GM18511 (cell line): ENCODE measurements around the gene RWDD4.
"Not testable (repeated sequence)": the region's sequence is repeated elsewhere in the genome, so short reads cannot be mapped to it uniquely, and the experiment has no call there.

Experiments used
- ATAC-seq: cut with Tn5 transposase; IDR thresholded peaks from one replicate; pipeline ENCODE4 v1.9.1; 2021; ENCODE audit warnings: mild to moderate bottlenecking, moderate library complexity; ENCODE audit not compliant: unreplicated experiment

Gene RWDD4

GRCh38 chr4:183636503-183636902, 22.5 kb downstream of the RWDD4 start:
- no peak for ATAC-seq

DNA sequence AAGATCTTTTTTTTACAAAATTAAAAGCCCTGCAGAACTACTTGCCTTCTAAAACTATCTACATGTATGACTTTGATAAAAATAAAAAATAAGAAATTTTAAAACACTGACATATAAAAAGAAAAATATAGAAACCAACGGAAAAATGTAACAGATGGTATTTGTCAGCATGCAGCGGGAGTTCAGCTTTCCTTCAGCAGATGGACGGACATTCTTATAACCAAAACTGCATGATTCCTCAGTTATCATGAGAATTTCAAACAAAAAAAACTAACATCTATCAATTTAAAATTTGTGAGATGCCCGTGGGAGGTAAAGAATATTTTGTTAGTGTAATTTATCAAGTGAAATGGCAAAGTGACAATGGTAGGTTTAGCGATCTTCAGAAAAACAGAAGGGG, 23.2 kb downstream of the RWDD4 start:
- ATAC-seq, result no peak

GRCh38 chr4:183635321-183635720, 23.7 kb downstream of the RWDD4 start:
- no peak for ATAC-seq

GRCh38 chr4:183633476-183634400, 25.2 kb downstream of the RWDD4 start:
- no peak for ATAC-seq

DNA sequence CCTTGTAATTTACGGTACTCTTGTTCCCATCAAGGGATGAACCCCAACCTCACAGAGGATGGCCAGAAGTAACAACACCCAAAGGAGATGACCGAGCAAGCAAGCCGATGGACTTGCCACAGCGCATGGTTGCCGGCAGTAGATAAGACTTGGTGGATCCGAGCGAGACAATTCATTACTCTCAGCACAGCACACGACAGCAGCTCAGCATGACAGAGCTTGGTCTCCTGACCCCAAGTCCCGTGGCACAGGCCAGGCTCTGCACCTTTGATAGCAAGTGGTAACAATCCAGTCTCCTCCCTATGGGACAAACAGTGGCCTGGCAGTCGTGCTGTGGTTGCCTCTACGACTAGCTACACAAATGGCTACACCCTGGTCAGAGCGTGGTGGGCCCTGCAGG, 26.3 kb downstream of the RWDD4 start:
- no peak for ATAC-seq

DNA sequence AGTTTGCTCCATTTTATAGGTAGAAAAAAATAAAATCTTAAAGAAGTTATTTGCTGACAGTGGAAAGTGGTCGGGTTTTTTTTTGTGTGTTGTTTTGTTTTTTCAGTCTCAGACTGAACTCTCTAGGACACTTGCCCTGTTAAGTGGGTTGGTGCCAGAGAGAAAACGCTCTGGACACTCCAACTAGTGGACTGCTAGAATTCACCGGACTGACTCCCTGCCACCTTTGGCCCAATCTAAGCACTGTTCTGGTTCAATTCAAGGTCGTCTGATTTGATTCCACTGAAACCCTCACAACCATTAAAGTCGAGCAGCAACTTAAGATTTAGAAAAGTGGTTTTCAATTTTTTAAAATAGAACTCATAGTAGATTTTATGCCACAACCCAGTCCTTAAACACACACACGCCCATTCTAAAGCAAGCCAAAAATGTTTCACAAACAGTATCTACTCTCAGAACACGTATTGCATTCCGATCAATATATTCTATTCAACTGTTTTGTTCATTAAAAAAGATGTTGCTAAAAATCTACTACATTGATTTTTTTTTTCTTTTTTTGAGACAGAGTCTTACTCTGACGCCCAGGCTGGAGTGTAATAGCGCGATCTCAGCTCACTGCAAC, 27.3 kb downstream of the RWDD4 start:
- ATAC-seq, result no peak

DNA sequence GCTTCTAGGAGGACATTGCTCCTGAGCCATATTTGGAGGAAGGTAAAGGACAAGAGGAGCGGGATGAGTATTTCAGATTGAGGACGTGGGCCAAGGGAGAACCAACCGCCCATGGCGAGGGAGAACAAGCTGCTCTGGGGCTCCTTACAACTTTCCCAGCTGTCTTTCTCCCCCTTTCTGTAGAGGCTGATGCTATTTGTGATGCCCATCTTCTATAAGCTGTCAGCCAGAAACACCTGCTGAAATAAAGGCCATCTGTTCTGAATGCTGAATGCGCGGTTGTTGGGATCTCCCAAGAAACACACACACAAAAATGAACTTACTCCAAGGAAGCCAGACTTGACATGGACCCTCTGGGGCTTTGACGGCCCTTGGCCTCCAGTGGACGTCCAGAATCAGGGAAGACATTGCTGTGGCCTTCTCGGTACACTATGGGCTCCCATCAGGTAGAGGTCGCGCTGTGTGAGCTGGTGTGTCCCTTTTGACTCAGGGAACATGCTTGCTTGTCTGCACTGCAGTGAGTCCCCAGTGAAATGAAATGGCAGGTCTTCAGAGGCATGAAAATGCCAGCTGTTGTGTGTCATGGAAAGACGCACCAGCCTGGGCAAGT, 30.9 kb downstream of the RWDD4 start:
- ATAC-seq, result no peak

- not testable (repeated sequence) for ATAC-seq
Measured at GRCh38 chr4:183627286-183627685, 31.7 kb downstream of the RWDD4 start.

DNA sequence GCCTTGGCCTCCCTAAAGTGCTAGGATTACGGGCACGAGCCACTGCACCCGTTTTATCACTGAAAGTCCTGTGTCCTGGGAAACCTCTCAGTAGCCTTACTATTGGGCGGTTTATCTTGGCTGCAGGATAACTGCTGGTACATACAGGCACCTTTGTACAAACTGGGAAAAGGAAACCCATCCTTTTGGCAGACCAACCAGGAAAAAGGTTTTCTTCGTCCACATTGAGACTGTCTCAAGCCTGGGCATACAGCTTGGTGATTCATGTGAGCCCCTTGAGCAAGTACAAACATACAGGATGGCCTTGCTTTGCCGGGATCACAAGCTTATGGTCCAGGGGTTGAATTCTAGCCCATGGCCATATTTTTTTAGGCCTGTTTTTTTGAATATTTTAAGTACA, 32.8 kb downstream of the RWDD4 start:
- ATAC-seq, result no peak

- no peak for ATAC-seq
Measured at GRCh38 chr4:183624548-183624947, 34.4 kb downstream of the RWDD4 start.

DNA sequence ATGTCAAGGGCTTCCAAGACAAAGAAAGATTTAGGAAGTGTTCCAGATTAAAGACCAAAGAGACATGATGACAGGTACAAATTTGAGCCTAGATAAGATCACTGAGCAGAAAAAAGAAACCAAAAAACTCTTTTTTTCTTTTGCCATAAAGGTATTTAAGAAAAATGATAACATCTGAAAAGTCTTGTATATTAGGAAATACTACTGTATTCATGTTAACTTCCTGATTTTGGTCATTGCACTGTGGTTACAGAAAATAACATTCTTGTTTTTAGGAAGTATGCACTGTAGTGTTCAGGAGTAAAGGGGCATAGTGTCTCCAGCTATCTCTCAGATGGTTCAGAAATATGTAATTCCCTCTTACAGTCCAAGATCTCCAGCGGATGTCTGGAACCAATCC, 37.1 kb downstream of the RWDD4 start:
- ATAC-seq, result no peak

DNA sequence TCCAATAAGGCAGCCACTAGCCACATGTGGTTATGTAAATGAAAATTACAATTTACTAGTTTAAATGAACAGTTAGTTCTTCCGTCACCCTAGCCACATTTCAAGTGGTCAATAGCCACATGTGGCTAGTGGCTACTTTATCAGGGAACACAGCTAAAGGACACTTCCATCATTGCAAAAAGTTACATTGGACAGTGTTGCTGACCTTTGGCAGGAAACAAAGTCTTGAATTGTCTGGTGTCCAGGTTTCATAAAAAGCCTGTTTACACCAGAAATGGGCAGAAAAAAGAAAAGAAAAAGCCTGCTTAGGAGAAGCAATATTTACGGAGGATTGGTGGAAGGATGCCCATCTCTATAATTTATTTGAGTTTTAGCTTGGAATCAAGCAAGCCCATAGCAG, 38.6 kb downstream of the RWDD4 start:
- no peak for ATAC-seq

- ATAC-seq, result no peak
Measured at GRCh38 chr4:183618681-183619080, 40.3 kb downstream of the RWDD4 start.

GRCh38 chr4:183617075-183617474, 41.9 kb downstream of the RWDD4 start:
- ATAC-seq, result no peak

GRCh38 chr4:183612329-183613250, 46.4 kb downstream of the RWDD4 start:
- ATAC-seq, result no peak

- ATAC-seq, result no peak
Measured at GRCh38 chr4:183611210-183611830, 47.7 kb downstream of the RWDD4 start.

DNA sequence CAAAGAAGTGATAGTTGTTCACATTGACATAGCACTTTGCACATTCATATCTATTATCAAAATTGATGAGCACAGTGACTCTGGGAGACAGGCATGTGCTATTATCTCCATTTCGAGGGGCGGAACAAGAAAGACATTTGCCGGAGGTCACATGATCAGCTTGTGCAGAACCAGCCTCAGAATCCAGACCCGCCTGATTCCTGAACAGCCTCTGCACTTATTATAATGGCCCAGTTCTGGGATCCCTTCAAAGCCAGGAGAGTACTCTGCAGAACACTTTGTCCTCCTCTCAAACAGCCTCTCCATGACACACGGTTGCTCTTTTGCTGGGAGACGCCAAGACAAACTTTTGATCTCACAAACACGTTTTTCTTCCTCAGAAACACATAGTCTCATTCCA, 48.4 kb downstream of the RWDD4 start:
- no peak for ATAC-seq

GRCh38 chr4:183610033-183610432, 49.0 kb downstream of the RWDD4 start:
- no peak for ATAC-seq

GRCh38 chr4:183609151-183609550, 49.8 kb downstream of the RWDD4 start:
- no peak for ATAC-seq

- ATAC-seq, result no peak
Measured at GRCh38 chr4:183607894-183608293, 51.1 kb downstream of the RWDD4 start.
